ENCODE measurements around the gene LPCAT3. TPM values are rescaled to one million over a fixed set of nuclear protein-coding genes. Genes with fewer than 3 reads are reported as not detected.
"Not testable (repeated sequence)": the region's sequence is repeated elsewhere in the genome, so short reads cannot be mapped to it uniquely, and the experiment has no call there.

The LPCAT3 gene
- total RNA-seq, 1 experiment from 2014 or later, result 45.8 TPM

- H3K4me1 ChIP-seq (ENCODE audit: control insufficient read depth in 1 of 2, insufficient read depth in 2 of 2, low read length in 2 of 2), result no peaks in the 10 kb centered on the region
- no peaks in the 10 kb centered on the region for H4K20me1 ChIP-seq (ENCODE audit: insufficient read depth)
- intact Hi-C loops (cut with micrococcal nuclease), result no loop called here
- CTCF ChIA-PET, result no interaction called here
- no peak overlapping the region for H3K27ac ChIP-seq (ENCODE audit: low read depth, low read length)
- no peaks in the 10 kb centered on the region for H3K79me2 ChIP-seq (ENCODE audit: insufficient read depth, low read length)
- H3K36me3 ChIP-seq (ENCODE audit: control insufficient read depth in 1 of 2, insufficient read depth in 2 of 2, low read length in 2 of 2), result no peaks in the 10 kb centered on the region
- no peaks in the 10 kb centered on the region for H3K9me3 ChIP-seq (ENCODE audit: control insufficient read depth in 1 of 2, insufficient read depth in 1 of 2, low read depth in 1 of 2, low read length in 2 of 2)
- H3K4me3 ChIP-seq (replicated peaks in 1 of 2; ENCODE audit: low read depth in 1 of 2, low read length in 2 of 2), result no peak overlapping the region
- POLR2A ChIA-PET, result no interaction called here
- RAD21 ChIA-PET (ENCODE audit: low non-redundant PET in 1 of 2, low total read pairs in 2 of 2, uncharacterized antibody in 2 of 2, unreplicated experiment in 2 of 2), result no interaction called here
- H3K27me3 ChIP-seq (ENCODE audit: insufficient read depth, low read length), result no peaks in the 10 kb centered on the region
- H2AFZ ChIP-seq (ENCODE audit: low read depth, low read length, poor library complexity, severe bottlenecking), result no peak overlapping the region
- no TSS peak for BruUV-seq (replicated peaks)
- no peak for DNase-seq (ENCODE audit: low read depth, low spot score)
- no peak overlapping the region for H3K9ac ChIP-seq (ENCODE audit: low read length)
- no peak for TF ChIP-seq ZBTB33 (IDR thresholded peaks at IDR 0.05; ENCODE audit: extremely low read depth, insufficient replicate concordance, low read length)
- no peak for TF ChIP-seq EGR1 (IDR thresholded peaks at IDR 0.05; ENCODE audit: low read depth)
- no peak for TF ChIP-seq YY1 (IDR thresholded peaks at IDR 0.05; ENCODE audit: extremely low read depth, insufficient replicate concordance, low read depth, low read length)
- TF ChIP-seq ATF3 (IDR thresholded peaks at IDR 0.05), result no peak
- no peak for TF ChIP-seq ZNF274 (IDR thresholded peaks at IDR 0.05; ENCODE audit: low read depth, low read length)
- no peak for TF ChIP-seq CTCF (IDR thresholded peaks at IDR 0.05 in 2 of 3, conservative IDR thresholded peaks at IDR 0.05 in 1 of 3; ENCODE audit: borderline replicate concordance in 1 of 3, insufficient read depth in 1 of 3, low read depth in 2 of 3, low read length in 2 of 3)
- no peak for TF ChIP-seq EZH2 (IDR thresholded peaks at IDR 0.05)
- TF ChIP-seq JUND (IDR thresholded peaks at IDR 0.05), result no peak
- no peak for TF ChIP-seq SRF (IDR thresholded peaks at IDR 0.05; ENCODE audit: low read depth)
- no peak for TF ChIP-seq EZH2phosphoT487 (IDR thresholded peaks at IDR 0.05; ENCODE audit: borderline replicate concordance)
- TF ChIP-seq POLR2A (IDR thresholded peaks at IDR 0.05; ENCODE audit: borderline replicate concordance, extremely low read depth, insufficient read depth, insufficient read length), result no peak
- no peak for TF ChIP-seq FOSL1 (IDR thresholded peaks at IDR 0.05; ENCODE audit: low read depth)
- no peak for TF ChIP-seq MAX (IDR thresholded peaks at IDR 0.05)
- no peak for ATAC-seq
- no peak overlapping the region for H3K4me2 ChIP-seq (ENCODE audit: low read length)
- no peaks in the 10 kb centered on the region for H3K9me2 ChIP-seq (ENCODE audit: insufficient read depth)
Observed at GRCh38 chr12:7054925-7055324, 36.6 kb upstream of the LPCAT3 start.

- H4K20me1 ChIP-seq (ENCODE audit: insufficient read depth); H3K9me3 ChIP-seq (ENCODE audit: control insufficient read depth in 1 of 2, insufficient read depth in 1 of 2, low read depth in 1 of 2, low read length in 2 of 2); CTCF ChIA-PET; DNase-seq (ENCODE audit: low read depth, low spot score); H3K4me1 ChIP-seq (ENCODE audit: control insufficient read depth in 1 of 2, insufficient read depth in 2 of 2, low read length in 2 of 2); H3K79me2 ChIP-seq (ENCODE audit: insufficient read depth, low read length); POLR2A ChIA-PET; BruUV-seq (replicated peaks); H3K9ac ChIP-seq (ENCODE audit: low read length); H3K9me2 ChIP-seq (ENCODE audit: insufficient read depth); H3K36me3 ChIP-seq (ENCODE audit: control insufficient read depth in 1 of 2, insufficient read depth in 2 of 2, low read length in 2 of 2); RAD21 ChIA-PET (ENCODE audit: low non-redundant PET in 1 of 2, low total read pairs in 2 of 2, uncharacterized antibody in 2 of 2, unreplicated experiment in 2 of 2); ATAC-seq; H3K4me3 ChIP-seq (replicated peaks in 1 of 2; ENCODE audit: low read depth in 1 of 2, low read length in 2 of 2); H2AFZ ChIP-seq (ENCODE audit: low read depth, low read length, poor library complexity, severe bottlenecking); H3K27ac ChIP-seq (ENCODE audit: low read depth, low read length); H3K27me3 ChIP-seq (ENCODE audit: insufficient read depth, low read length); H3K4me2 ChIP-seq (ENCODE audit: low read length): not testable (repeated sequence)
- intact Hi-C loops (cut with micrococcal nuclease), result loop anchor here (10.0 kb wide), 1 partner anchor 105 kb away; the partner anchor contains the start of genes C12orf57 and RNU7-1
Observed at GRCh38 chr12:7049973-7050372, 31.7 kb upstream of the LPCAT3 start.

Measured in HCT116 (cell line).